HepG2 (cell line): ENCODE data around the gene S100A11. TPM values are rescaled to one million over a fixed set of nuclear protein-coding genes. Genes with fewer than 3 reads are reported as not detected.

Experiments used
- ATAC-seq: fragments of 200-7000 bp; cut with Tn5 transposase; 3 replicates; pipeline ENCODE4 v1.9.1; 2020; ENCODE audit warnings: mild to moderate bottlenecking, moderate library complexity
- BruUV-seq: library from RNA; stranded (reverse); fragments of 400-500 nt; replicated peaks from 2 replicates; lab custom pipeline; 2021; lab: Mats Ljungman, UMichigan
- CTCF ChIA-PET: fragments of 300-600 bp; formaldehyde crosslinking; extraction: SDS; loops from one replicate; lab custom pipeline; 2021; ENCODE audit warnings: low total read pairs, inconsistent platforms, low intra/inter-chr PET ratio; lab: Yijun Ruan, JAX
- POLR2A ChIA-PET: fragments of 350-600 bp; sonication (Branson Sonifier 250); formaldehyde crosslinking; loops from one replicate; lab custom pipeline; 2020; ENCODE audit warnings: antibody characterized with exemption, inconsistent platforms; lab: Yijun Ruan, JAX
- DNase-seq: peaks from one replicate; pipeline ENCODE4 v3.0.0-alpha.2; 2015; ENCODE audit warnings: low spot score
- FAIRE-seq: peaks from 3 replicates; lab custom pipeline; 2011; peaks lifted over from hg19 to GRCh38; lab: Jason Lieb, UNC
- H2AFZ ChIP-seq: one replicate; pipeline ENCODE4 v1.6.1; 2011; ENCODE audit warnings: low read length, inconsistent platforms
- H3K27ac ChIP-seq: fragments of 300-600 bp; 3 replicates; pipeline ENCODE4 v1.8.0; 2011; ENCODE audit warnings: mixed run types, mild to moderate bottlenecking, mixed read lengths, low read length, inconsistent platforms; ENCODE audit not compliant: insufficient read depth; ENCODE audit errors: extremely low read length
- H3K27me3 ChIP-seq, 2 experiments: fragments of 200-600 bp in 1 of 2; 2 replicates in 1 of 2; 3 replicates in 1 of 2; pipeline versions ENCODE4 v1.6.0 to v1.8.0; 2011; ENCODE audit warnings: low read length in 2 of 2, mild to moderate bottlenecking in 2 of 2, moderate library complexity in 2 of 2, inconsistent platforms in 1 of 2; ENCODE audit not compliant: insufficient read depth in 2 of 2, control insufficient read depth in 1 of 2
- H3K36me3 ChIP-seq, 2 experiments: fragments of 200-600 bp in 1 of 2; replicated peaks in 1 of 2; 2 replicates in 1 of 2; 3 replicates in 1 of 2; pipeline versions ENCODE4 v1.5.1 to v1.8.0; 2011; ENCODE audit warnings: low read length in 2 of 2, inconsistent platforms in 1 of 2; ENCODE audit not compliant: insufficient read depth in 2 of 2, control insufficient read depth in 1 of 2
- H3K4me1 ChIP-seq: 2 replicates; pipeline ENCODE4 v1.5.1; 2012; ENCODE audit warnings: low read length, inconsistent platforms; ENCODE audit not compliant: insufficient read depth
- H3K4me2 ChIP-seq: 2 replicates; pipeline ENCODE4 v1.6.0; 2011; ENCODE audit warnings: low read depth, low read length, inconsistent platforms
- H3K4me3 ChIP-seq, 3 experiments: fragments of 200-600 bp in 1 of 3; sonication (generic), shearing (Covaris generic) in 1 of 3; replicated peaks in 1 of 3; 2 replicates each; pipeline ENCODE4 v1.5.1; 2011 to 2016; ENCODE audit warnings: low read length in 3 of 3, inconsistent platforms in 2 of 3, low read depth in 2 of 3, mild to moderate bottlenecking in 2 of 3, control low read depth in 1 of 3, mixed read lengths in 1 of 3; ENCODE audit not compliant: insufficient read depth in 1 of 3
- H3K79me2 ChIP-seq: one replicate; pipeline ENCODE4 v1.6.1; 2011; ENCODE audit warnings: low read length, inconsistent platforms; ENCODE audit not compliant: insufficient read depth
- H3K9ac ChIP-seq: 2 replicates; pipeline ENCODE4 v1.6.0; 2011; ENCODE audit warnings: mild to moderate bottlenecking, low read depth, low read length, inconsistent platforms; ENCODE audit not compliant: insufficient read depth
- H3K9me3 ChIP-seq: 2 replicates; pipeline ENCODE4 v1.5.1; 2012; ENCODE audit warnings: mild to moderate bottlenecking, low read length
- H4K20me1 ChIP-seq: 2 replicates; pipeline ENCODE4 v1.6.0; 2011; ENCODE audit warnings: inconsistent platforms, mild to moderate bottlenecking, low read length, moderate library complexity; ENCODE audit not compliant: insufficient read depth
- ARNT2 ChIP-seq: sonication (generic); formaldehyde crosslinking; IDR thresholded peaks from 2 replicates; pipeline ENCODE4 v1.8.0; 2022; ENCODE audit warnings: mild to moderate bottlenecking, low read depth, missing genetic modification reagents, moderate library complexity
- ATRX ChIP-seq: sonication (generic); formaldehyde crosslinking; IDR thresholded peaks from 2 replicates; pipeline ENCODE4 v1.4.0; 2020; ENCODE audit warnings: missing genetic modification reagents, borderline replicate concordance
- CBX1 ChIP-seq: IDR thresholded peaks from one replicate; pipeline ENCODE4 v1.6.1; 2016; ENCODE audit warnings: antibody characterized with exemption, low read depth
- EEA1 ChIP-seq: sonication (generic); formaldehyde crosslinking; IDR thresholded peaks from 2 replicates; pipeline ENCODE4 v1.5.1; 2020; ENCODE audit warnings: mild to moderate bottlenecking, missing genetic modification reagents, borderline replicate concordance
- SIN3A ChIP-seq: IDR thresholded peaks from 2 replicates; pipeline ENCODE4 v1.6.1; 2011; ENCODE audit warnings: low read depth, mild to moderate bottlenecking, control low read depth, low read length, borderline replicate concordance
- THYN1 ChIP-seq: sonication (generic); formaldehyde crosslinking; IDR thresholded peaks from 2 replicates; pipeline ENCODE4 v1.8.1; 2023; ENCODE audit warnings: low read depth, mild to moderate bottlenecking, moderate library complexity, missing genetic modification reagents, borderline replicate concordance
- ZNF17 ChIP-seq: sonication (generic); formaldehyde crosslinking; IDR thresholded peaks from 2 replicates; pipeline ENCODE4 v1.5.0; 2020; ENCODE audit warnings: mild to moderate bottlenecking, missing genetic modification reagents
- ZNF460 ChIP-seq: sonication (generic); formaldehyde crosslinking; IDR thresholded peaks from 2 replicates; pipeline ENCODE4 v1.5.1; 2020; ENCODE audit warnings: missing genetic modification reagents, mild to moderate bottlenecking, borderline replicate concordance
- ZNF510 ChIP-seq: sonication (generic); formaldehyde crosslinking; IDR thresholded peaks from 2 replicates; pipeline ENCODE4 v1.4.0; 2020; ENCODE audit warnings: low read depth, mild to moderate bottlenecking, missing genetic modification reagents
- ZNF737 ChIP-seq: sonication (generic); formaldehyde crosslinking; IDR thresholded peaks from 2 replicates; pipeline ENCODE4 v1.5.0; 2020; ENCODE audit warnings: missing genetic modification reagents, mild to moderate bottlenecking, borderline replicate concordance
- ZNF780A ChIP-seq: sonication (generic); formaldehyde crosslinking; IDR thresholded peaks from 2 replicates; pipeline ENCODE4 v1.8.0; 2022; ENCODE audit warnings: mild to moderate bottlenecking, missing genetic modification reagents, moderate library complexity
- WGBS: methylation state at CpG from one replicate; pipeline ENCODE4 v1.1.6; 2017; ENCODE audit warnings: low lambda C conversion rate; 5-methylcytosine and 5-hydroxymethylcytosine counted together
- in situ Hi-C: cut with HindIII; loops from 2 replicates; pipeline ENCODE4 v1.10.0; 2017; ENCODE audit warnings: low pct_unique_long_range_greater_than_20kb; ENCODE audit not compliant: extremely low pct_ligation_motif_present
- intact Hi-C: fragments of 100-400 bp; cut with micrococcal nuclease; formaldehyde crosslinking; loops from one replicate; pipeline ENCODE4 v1.10.0; 2022; ENCODE audit not compliant: unreplicated experiment
- polyA plus RNA-seq, 8 experiments: library from polyadenylated mRNA; depleted of rRNA in 3 of 8; stranded (reverse) in 7 of 8; unstranded in 1 of 8; fragments of >200 nt; fragmentation: Illumina TruSeq in 4 of 8; extraction: Trizol in 4 of 8; gene quantifications; 2 replicates each; pipeline versions ENCODE4 v1.2.1 to v1.2.3, GENCODE V29; 2011 to 2016; ENCODE audit warnings: low read depth in 4 of 8, missing spikeins in 1 of 8, mixed read lengths in 1 of 8; ENCODE audit not compliant: insufficient read depth in 1 of 8
- total RNA-seq, 5 experiments: library from RNA; depleted of rRNA; stranded (reverse); fragments of >200 nt; fragmentation: Illumina TruSeq; extraction: Trizol; gene quantifications; 2 replicates each; pipeline ENCODE4 v1.2.3, GENCODE V29; 2016; ENCODE audit warnings: low read depth in 1 of 5

Gene S100A11
- total and polyA plus RNA-seq, 2 of the 13 experiments (the other 11 are each of a cell fraction or from before 2014, with no cell fraction given): 6.6 to 34.4 TPM

DNA sequence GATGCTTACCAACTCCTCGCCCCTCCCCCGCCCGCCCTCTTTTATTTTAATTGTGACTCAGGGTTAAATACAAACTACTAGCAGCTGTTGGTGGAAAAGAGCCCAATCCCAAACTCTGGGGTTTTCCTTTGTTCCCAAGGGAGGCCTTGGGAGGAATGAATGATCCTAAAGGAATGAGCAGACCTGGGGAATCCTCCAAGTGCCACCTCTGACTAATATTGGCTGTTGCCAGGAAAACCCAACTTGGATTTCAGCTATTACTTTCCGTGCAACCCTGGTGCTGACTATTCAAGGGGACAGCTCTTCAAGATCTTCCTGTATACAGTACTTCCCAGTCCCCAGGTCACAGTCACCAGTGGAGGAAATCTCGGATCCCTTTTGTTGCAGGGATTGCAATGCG, 41.8 kb downstream of the S100A11 start:
- ChIA-PET POLR2A (interaction anchor here (1.9 kb wide), 1 partner anchor 19 kb away, joined by 6 read pairs; no protein-coding TSS in a partner anchor), CTCF (interaction anchor here (2.3 to 4.5 kb wide), 2 partner anchors 26 to 61 kb away, joined by 9 to 59 read pairs; no protein-coding TSS in a partner anchor)
- TF ChIP-seq ZNF737 (CRISPR knock-in tag) (no peak), ARNT2 (CRISPR knock-in tag) (no peak), EEA1 (CRISPR knock-in tag) (no peak), ZNF510 (CRISPR knock-in tag) (no peak), ZNF780A (CRISPR knock-in tag) (no peak), CBX1 (no peak), ATRX (CRISPR knock-in tag) (no peak), SIN3A (no peak), ZNF460 (no peak), THYN1 (CRISPR knock-in tag) (no peak), ZNF17 (CRISPR knock-in tag) (no peak)
- no TSS peak for BruUV-seq
- WGBS: 56% methylated on average over 6 of the region's 6 CpGs
- Histone ChIP-seq H3K79me2 (peaks cover 32% of the 10 kb centered on the region), H3K4me1 (peaks cover 45% of the 10 kb centered on the region), H3K36me3 (no peaks in the 10 kb centered on the region), H3K27ac (no peak overlapping the region), H3K9me3 (no peaks in the 10 kb centered on the region), H2AFZ (no peak overlapping the region), H3K9ac (no peak overlapping the region), H3K4me2 (no peak overlapping the region), H4K20me1 (peaks cover 23% of the 10 kb centered on the region), H3K27me3 (no peaks in the 10 kb centered on the region; a peak in 1 of 5 replicates), H3K4me3 (no peak overlapping the region)
- DNase-seq (no peak), ATAC-seq (no peak), FAIRE-seq (no peak)
- in situ Hi-C loops: loop anchor here (5.0 kb wide), 2 partner anchors 33 to 63 kb away; no protein-coding TSS in a partner anchor
- intact Hi-C loops: no loop called here
